ENCODE data around the gene OVAAL.

- no peak for TF ChIP-seq CTCF (conservative IDR thresholded peaks at IDR 0.05)
- TF ChIP-seq ZFX (IDR thresholded peaks at IDR 0.05) = no peak
Measured at GRCh38 chr1:180571832-180572636, 13.3 kb downstream of the OVAAL start.
